GM23338 (cell line): ENCODE measurements around the gene IQCM. TPM values are rescaled to one million over a fixed set of nuclear protein-coding genes. Genes with fewer than 3 reads are reported as not detected.

ENCODE experiments used
- ATAC-seq: fragments of 200-7000 bp; cut with Tn5 transposase; 3 replicates; pipeline ENCODE4 v1.9.1; 2020
- DNase-seq: peaks from one replicate; pipeline ENCODE4 v3.0.0-alpha.2; 2015; ENCODE audit warnings: low spot score
- H2AFZ ChIP-seq: fragments of 200-600 bp; sonication (generic); 2 replicates; pipeline ENCODE4 v1.8.0; 2016; ENCODE audit warnings: antibody characterized with exemption, mild to moderate bottlenecking, moderate library complexity
- H3F3A ChIP-seq: fragments of 200-600 bp; sonication (generic); replicated peaks from 2 replicates; pipeline ENCODE4 v1.8.0; 2017; ENCODE audit warnings: antibody characterized with exemption, mixed run types, low read depth
- H3K27ac ChIP-seq: fragments of 200-600 bp; sonication (generic); 2 replicates; pipeline ENCODE4 v1.6.1; 2016; ENCODE audit warnings: low read depth
- H3K27me3 ChIP-seq: fragments of 200-600 bp; sonication (generic); 2 replicates; pipeline ENCODE4 v1.8.0; 2016; ENCODE audit warnings: mild to moderate bottlenecking, mixed run types, moderate library complexity; ENCODE audit not compliant: insufficient read depth
- H3K36me3 ChIP-seq: fragments of 200-600 bp; sonication (generic); 2 replicates; pipeline ENCODE4 v1.8.0; 2016; ENCODE audit warnings: mild to moderate bottlenecking; ENCODE audit not compliant: insufficient read depth
- H3K4me1 ChIP-seq: fragments of 200-600 bp; sonication (generic); 2 replicates; pipeline ENCODE4 v1.8.0; 2016; ENCODE audit warnings: mild to moderate bottlenecking, moderate library complexity; ENCODE audit not compliant: insufficient read depth
- H3K4me2 ChIP-seq: fragments of 200-600 bp; sonication (generic); 2 replicates; pipeline ENCODE4 v1.7.1; 2017; ENCODE audit warnings: mixed run types
- H3K4me3 ChIP-seq: fragments of 200-600 bp; sonication (generic); 2 replicates; pipeline ENCODE4 v1.6.1; 2016; ENCODE audit warnings: mixed run types
- H3K79me2 ChIP-seq: fragments of 200-600 bp; sonication (generic); replicated peaks from 2 replicates; pipeline ENCODE4 v1.8.0; 2017; ENCODE audit warnings: mild to moderate bottlenecking; ENCODE audit not compliant: insufficient read depth
- H3K9me2 ChIP-seq: fragments of 200-600 bp; sonication (generic); 2 replicates; pipeline ENCODE4 v1.8.0; 2017; ENCODE audit not compliant: insufficient read depth
- H4K20me1 ChIP-seq: fragments of 200-600 bp; sonication (generic); replicated peaks from 2 replicates; pipeline ENCODE4 v1.8.0; 2017; ENCODE audit warnings: mild to moderate bottlenecking; ENCODE audit not compliant: insufficient read depth
- H3K27ac Mint-ChIP-seq: 2 replicates; pipeline ENCODE4 v1.8.0; 2020; ENCODE audit warnings: inconsistent platforms, mild to moderate bottlenecking, moderate library complexity, mixed read lengths
- H3K27me3 Mint-ChIP-seq: 3 replicates; pipeline ENCODE4 v1.8.0; 2022; ENCODE audit warnings: low read depth, mild to moderate bottlenecking, moderate library complexity, mixed read lengths, inconsistent platforms; ENCODE audit not compliant: insufficient read depth, poor library complexity
- H3K36me3 Mint-ChIP-seq: 3 replicates; pipeline ENCODE4 v1.8.0; 2021; ENCODE audit warnings: low read depth, mild to moderate bottlenecking, inconsistent platforms, moderate library complexity, mixed read lengths
- H3K4me1 Mint-ChIP-seq: 3 replicates; pipeline ENCODE4 v1.8.0; 2020; ENCODE audit warnings: mild to moderate bottlenecking, inconsistent platforms, mixed read lengths
- H3K4me3 Mint-ChIP-seq: 3 replicates; pipeline ENCODE4 v1.8.0; 2021; ENCODE audit warnings: moderate library complexity, mild to moderate bottlenecking, inconsistent platforms, mixed read lengths
- H3K9me3 Mint-ChIP-seq: 3 replicates; pipeline ENCODE4 v1.8.0; 2020; ENCODE audit warnings: moderate library complexity, mild to moderate bottlenecking, inconsistent platforms, mixed read lengths
- CREB1 ChIP-seq: fragments of 250-450 bp; sonication (Bioruptor Pico); IDR thresholded peaks from 2 replicates; pipeline ENCODE4 v1.5.0; 2020; ENCODE audit warnings: low read depth, mild to moderate bottlenecking, moderate library complexity
- EZH2 ChIP-seq: fragments of 200-600 bp; sonication (generic); IDR thresholded peaks from one replicate; pipeline ENCODE4 v1.8.0; 2017; ENCODE audit warnings: antibody characterized with exemption, mild to moderate bottlenecking, low read depth; ENCODE audit not compliant: unreplicated experiment
- EZH2phosphoT487 ChIP-seq: fragments of 200-600 bp; sonication (generic); IDR thresholded peaks from one replicate; pipeline ENCODE4 v1.8.1; 2018; ENCODE audit warnings: antibody characterized with exemption; ENCODE audit not compliant: unreplicated experiment
- JUNB ChIP-seq: IDR thresholded peaks from one replicate; pipeline ENCODE4 v1.6.1; 2016; ENCODE audit warnings: antibody characterized with exemption; ENCODE audit not compliant: unreplicated experiment
- NANOG ChIP-seq: IDR thresholded peaks from 2 replicates; pipeline ENCODE4 v1.6.1; 2016; ENCODE audit warnings: antibody characterized with exemption, borderline replicate concordance
- POLR2AphosphoS5 ChIP-seq: IDR thresholded peaks from 2 replicates; pipeline ENCODE4 v1.6.1; 2016; ENCODE audit warnings: antibody characterized with exemption, low read depth
- ZNF114 ChIP-seq: fragments of 250-450 bp; sonication (Bioruptor Pico); IDR thresholded peaks from 2 replicates; pipeline ENCODE4 v1.5.0; 2020; ENCODE audit warnings: mild to moderate bottlenecking, moderate library complexity
- ZNF331 ChIP-seq: fragments of 250-450 bp; sonication (Bioruptor Pico); IDR thresholded peaks from 2 replicates; pipeline ENCODE4 v1.5.0; 2020; ENCODE audit warnings: low read depth, mild to moderate bottlenecking, moderate library complexity
- polyA plus RNA-seq: library from polyadenylated mRNA; unstranded; fragments of >200 nt; fragmentation: Nextera tagmentation; extraction: Ambion mirVana; gene quantifications from 2 replicates; pipeline ENCODE4 v1.2.1, GENCODE V29; 2016
- total RNA-seq: library from RNA; depleted of rRNA; stranded (reverse); fragments of >200 nt; shearing (Covaris generic); gene quantifications from 2 replicates; pipeline ENCODE4 v1.2.3, GENCODE V29; 2014
- TF ChIP-seq, protein P1 (sequence below), 2 experiments: fragments of 200-600 bp in 1 of 2; sonication (generic) in 1 of 2; conservative IDR thresholded peaks; 2 replicates each; pipeline versions ENCODE4 v1.5.1 to v1.6.1; 2016 to 2017; ENCODE audit warnings: antibody characterized with exemption in 2 of 2, low read depth in 2 of 2, mild to moderate bottlenecking in 2 of 2, moderate library complexity in 1 of 2
- TF ChIP-seq, protein P2 (sequence below): IDR thresholded peaks from 2 replicates; pipeline ENCODE4 v1.6.1; 2016; ENCODE audit warnings: antibody characterized with exemption
- TF ChIP-seq, protein P3 (sequence below): fragments of 250-450 bp; sonication (Bioruptor Pico); IDR thresholded peaks from 2 replicates; pipeline ENCODE4 v1.5.0; 2020; ENCODE audit warnings: mild to moderate bottlenecking, moderate library complexity

The IQCM gene
- total and polyA plus RNA-seq, 2 experiments from 2014 or later = not detected

DNA sequence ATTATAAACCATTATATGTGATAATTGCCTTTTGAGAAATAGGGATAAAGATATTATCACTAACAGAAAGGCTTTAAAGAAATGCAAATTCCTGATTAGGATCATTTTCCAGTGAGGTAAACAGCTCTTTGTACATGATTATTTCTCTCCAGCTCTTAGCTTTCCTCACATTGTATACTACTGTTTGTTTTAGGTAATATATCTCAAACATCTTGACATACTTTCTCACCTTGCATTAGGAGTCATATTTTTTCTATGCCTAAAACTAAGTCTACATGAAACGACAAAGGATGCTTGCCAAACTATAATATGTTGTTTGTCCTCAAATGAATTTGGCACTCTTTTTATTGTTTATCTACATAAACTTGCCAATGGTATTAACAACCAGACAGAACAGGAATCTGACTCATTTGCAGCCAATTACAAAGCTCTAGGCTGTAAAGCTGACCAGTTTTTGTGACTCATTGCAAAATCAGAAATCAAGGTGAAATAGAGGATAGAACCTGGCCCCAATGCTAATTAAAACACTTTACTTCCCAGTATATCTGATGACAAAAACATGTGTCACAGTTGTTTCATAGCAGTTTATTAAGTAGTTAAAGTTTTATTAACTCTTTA is 107.0 kb downstream of the IQCM start:
- no peaks in the 10 kb centered on the region for H3K36me3 Mint-ChIP-seq
- H3K4me3 ChIP-seq = no peak overlapping the region
- H3K36me3 ChIP-seq = no peaks in the 10 kb centered on the region
- no peak overlapping the region for H2AFZ ChIP-seq
- no peak overlapping the region for H3K4me2 ChIP-seq
- no peak overlapping the region for H3K27ac Mint-ChIP-seq
- H3F3A ChIP-seq = no peaks in the 10 kb centered on the region
- H4K20me1 ChIP-seq = no peaks in the 10 kb centered on the region
- H3K4me1 ChIP-seq = no peaks in the 10 kb centered on the region
- H3K4me3 Mint-ChIP-seq = no peak overlapping the region
- TF ChIP-seq CREB1 (CRISPR knock-in tag) = no peak
- TF ChIP-seq, protein P1, sequence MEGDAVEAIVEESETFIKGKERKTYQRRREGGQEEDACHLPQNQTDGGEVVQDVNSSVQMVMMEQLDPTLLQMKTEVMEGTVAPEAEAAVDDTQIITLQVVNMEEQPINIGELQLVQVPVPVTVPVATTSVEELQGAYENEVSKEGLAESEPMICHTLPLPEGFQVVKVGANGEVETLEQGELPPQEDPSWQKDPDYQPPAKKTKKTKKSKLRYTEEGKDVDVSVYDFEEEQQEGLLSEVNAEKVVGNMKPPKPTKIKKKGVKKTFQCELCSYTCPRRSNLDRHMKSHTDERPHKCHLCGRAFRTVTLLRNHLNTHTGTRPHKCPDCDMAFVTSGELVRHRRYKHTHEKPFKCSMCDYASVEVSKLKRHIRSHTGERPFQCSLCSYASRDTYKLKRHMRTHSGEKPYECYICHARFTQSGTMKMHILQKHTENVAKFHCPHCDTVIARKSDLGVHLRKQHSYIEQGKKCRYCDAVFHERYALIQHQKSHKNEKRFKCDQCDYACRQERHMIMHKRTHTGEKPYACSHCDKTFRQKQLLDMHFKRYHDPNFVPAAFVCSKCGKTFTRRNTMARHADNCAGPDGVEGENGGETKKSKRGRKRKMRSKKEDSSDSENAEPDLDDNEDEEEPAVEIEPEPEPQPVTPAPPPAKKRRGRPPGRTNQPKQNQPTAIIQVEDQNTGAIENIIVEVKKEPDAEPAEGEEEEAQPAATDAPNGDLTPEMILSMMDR (conservative IDR thresholded peaks at IDR 0.05; ENCODE audit: low read depth in 2 of 2) = no peak
- no peak for TF ChIP-seq EZH2phosphoT487
- TF ChIP-seq, protein P2, sequence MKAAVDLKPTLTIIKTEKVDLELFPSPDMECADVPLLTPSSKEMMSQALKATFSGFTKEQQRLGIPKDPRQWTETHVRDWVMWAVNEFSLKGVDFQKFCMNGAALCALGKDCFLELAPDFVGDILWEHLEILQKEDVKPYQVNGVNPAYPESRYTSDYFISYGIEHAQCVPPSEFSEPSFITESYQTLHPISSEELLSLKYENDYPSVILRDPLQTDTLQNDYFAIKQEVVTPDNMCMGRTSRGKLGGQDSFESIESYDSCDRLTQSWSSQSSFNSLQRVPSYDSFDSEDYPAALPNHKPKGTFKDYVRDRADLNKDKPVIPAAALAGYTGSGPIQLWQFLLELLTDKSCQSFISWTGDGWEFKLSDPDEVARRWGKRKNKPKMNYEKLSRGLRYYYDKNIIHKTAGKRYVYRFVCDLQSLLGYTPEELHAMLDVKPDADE = no peak
- no peak for TF ChIP-seq POLR2AphosphoS5
- no peak for TF ChIP-seq ZNF114 (CRISPR knock-in tag)
- no peak for TF ChIP-seq EZH2
- TF ChIP-seq ZNF331 = no peak
- no peak for TF ChIP-seq JUNB
- TF ChIP-seq NANOG = no peak
- no peaks in the 10 kb centered on the region for H3K27me3 ChIP-seq
- peaks cover 6% of the 10 kb centered on the region for H3K4me1 Mint-ChIP-seq
- no peaks in the 10 kb centered on the region for H3K9me3 Mint-ChIP-seq
- H3K79me2 ChIP-seq = no peaks in the 10 kb centered on the region
- ATAC-seq = no peak
- H3K27me3 Mint-ChIP-seq = no peaks in the 10 kb centered on the region
- H3K9me2 ChIP-seq = no peaks in the 10 kb centered on the region; the same call in 1 of the 2 replicates
- no peak for DNase-seq
- H3K27ac ChIP-seq = no peak overlapping the region

DNA sequence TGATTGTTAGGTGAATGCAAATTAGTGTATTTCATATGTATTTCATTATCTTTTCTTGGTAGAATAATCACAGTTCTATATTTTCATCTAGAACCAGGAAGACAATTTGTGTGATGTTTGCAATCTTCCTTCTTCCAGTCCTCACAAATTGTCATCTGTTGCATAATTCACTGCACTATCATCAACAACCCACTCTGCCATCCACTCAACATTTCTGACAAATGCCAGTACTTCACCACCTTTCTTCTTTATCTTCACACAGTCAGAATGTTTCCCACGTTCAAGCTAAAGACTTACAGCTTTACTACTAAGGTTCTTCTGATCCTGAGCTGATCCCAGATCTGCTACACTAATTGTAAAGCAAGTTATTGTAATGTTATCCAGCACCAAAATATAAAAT is 107.8 kb downstream of the IQCM start:
- no peak for DNase-seq
- no peaks in the 10 kb centered on the region for H3K4me1 ChIP-seq
- Mint-ChIP-seq H3K27ac (no peak overlapping the region), H3K4me1 (no peaks in the 10 kb centered on the region), H3K27me3 (no peaks in the 10 kb centered on the region), H3K9me3 (no peaks in the 10 kb centered on the region), H3K4me3 (no peak overlapping the region), H3K36me3 (no peaks in the 10 kb centered on the region)
- no peak overlapping the region for H2AFZ ChIP-seq
- no peak overlapping the region for H3K4me2 ChIP-seq
- no peak for ATAC-seq
- H3K79me2 ChIP-seq = no peaks in the 10 kb centered on the region
- no peaks in the 10 kb centered on the region; the same call in 1 of the 2 replicates for H3K9me2 ChIP-seq
- no peaks in the 10 kb centered on the region for H3F3A ChIP-seq
- H3K27me3 ChIP-seq = no peaks in the 10 kb centered on the region
- H4K20me1 ChIP-seq = no peaks in the 10 kb centered on the region
- no peaks in the 10 kb centered on the region for H3K36me3 ChIP-seq
- H3K4me3 ChIP-seq = no peak overlapping the region
- no peak overlapping the region for H3K27ac ChIP-seq
- TF ChIP-seq EZH2 = no peak
- TF ChIP-seq, protein P3, sequence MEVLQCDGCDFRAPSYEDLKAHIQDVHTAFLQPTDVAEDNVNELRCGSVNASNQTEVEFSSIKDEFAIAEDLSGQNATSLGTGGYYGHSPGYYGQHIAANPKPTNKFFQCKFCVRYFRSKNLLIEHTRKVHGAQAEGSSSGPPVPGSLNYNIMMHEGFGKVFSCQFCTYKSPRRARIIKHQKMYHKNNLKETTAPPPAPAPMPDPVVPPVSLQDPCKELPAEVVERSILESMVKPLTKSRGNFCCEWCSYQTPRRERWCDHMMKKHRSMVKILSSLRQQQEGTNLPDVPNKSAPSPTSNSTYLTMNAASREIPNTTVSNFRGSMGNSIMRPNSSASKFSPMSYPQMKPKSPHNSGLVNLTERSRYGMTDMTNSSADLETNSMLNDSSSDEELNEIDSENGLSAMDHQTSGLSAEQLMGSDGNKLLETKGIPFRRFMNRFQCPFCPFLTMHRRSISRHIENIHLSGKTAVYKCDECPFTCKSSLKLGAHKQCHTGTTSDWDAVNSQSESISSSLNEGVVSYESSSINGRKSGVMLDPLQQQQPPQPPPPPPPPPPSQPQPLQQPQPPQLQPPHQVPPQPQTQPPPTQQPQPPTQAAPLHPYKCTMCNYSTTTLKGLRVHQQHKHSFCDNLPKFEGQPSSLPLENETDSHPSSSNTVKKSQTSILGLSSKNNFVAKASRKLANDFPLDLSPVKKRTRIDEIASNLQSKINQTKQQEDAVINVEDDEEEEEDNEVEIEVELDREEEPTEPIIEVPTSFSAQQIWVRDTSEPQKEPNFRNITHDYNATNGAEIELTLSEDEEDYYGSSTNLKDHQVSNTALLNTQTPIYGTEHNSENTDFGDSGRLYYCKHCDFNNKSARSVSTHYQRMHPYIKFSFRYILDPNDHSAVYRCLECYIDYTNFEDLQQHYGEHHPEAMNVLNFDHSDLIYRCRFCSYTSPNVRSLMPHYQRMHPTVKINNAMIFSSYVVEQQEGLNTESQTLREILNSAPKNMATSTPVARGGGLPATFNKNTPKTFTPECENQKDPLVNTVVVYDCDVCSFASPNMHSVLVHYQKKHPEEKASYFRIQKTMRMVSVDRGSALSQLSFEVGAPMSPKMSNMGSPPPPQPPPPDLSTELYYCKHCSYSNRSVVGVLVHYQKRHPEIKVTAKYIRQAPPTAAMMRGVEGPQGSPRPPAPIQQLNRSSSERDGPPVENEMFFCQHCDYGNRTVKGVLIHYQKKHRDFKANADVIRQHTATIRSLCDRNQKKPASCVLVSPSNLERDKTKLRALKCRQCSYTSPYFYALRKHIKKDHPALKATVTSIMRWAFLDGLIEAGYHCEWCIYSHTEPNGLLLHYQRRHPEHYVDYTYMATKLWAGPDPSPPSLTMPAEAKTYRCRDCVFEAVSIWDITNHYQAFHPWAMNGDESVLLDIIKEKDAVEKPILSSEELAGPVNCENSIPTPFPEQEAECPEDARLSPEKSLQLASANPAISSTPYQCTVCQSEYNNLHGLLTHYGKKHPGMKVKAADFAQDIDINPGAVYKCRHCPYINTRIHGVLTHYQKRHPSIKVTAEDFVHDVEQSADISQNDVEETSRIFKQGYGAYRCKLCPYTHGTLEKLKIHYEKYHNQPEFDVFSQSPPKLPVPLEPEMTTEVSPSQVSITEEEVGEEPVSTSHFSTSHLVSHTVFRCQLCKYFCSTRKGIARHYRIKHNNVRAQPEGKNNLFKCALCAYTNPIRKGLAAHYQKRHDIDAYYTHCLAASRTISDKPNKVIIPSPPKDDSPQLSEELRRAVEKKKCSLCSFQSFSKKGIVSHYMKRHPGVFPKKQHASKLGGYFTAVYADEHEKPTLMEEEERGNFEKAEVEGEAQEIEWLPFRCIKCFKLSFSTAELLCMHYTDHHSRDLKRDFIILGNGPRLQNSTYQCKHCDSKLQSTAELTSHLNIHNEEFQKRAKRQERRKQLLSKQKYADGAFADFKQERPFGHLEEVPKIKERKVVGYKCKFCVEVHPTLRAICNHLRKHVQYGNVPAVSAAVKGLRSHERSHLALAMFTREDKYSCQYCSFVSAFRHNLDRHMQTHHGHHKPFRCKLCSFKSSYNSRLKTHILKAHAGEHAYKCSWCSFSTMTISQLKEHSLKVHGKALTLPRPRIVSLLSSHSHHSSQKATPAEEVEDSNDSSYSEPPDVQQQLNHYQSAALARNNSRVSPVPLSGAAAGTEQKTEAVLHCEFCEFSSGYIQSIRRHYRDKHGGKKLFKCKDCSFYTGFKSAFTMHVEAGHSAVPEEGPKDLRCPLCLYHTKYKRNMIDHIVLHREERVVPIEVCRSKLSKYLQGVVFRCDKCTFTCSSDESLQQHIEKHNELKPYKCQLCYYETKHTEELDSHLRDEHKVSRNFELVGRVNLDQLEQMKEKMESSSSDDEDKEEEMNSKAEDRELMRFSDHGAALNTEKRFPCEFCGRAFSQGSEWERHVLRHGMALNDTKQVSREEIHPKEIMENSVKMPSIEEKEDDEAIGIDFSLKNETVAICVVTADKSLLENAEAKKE (CRISPR knock-in tag) = no peak
